ENCODE results near the gene TTC24. TPM values are rescaled to one million over a fixed set of nuclear protein-coding genes. Genes with fewer than 3 reads are reported as not detected.

The TTC24 gene
- total and polyA plus RNA-seq, 4 donors = 0.12 to 0.31 (median 0.23) TPM; not detected in 1

- peaks cover 0 to 1% (median 0%) of the 10 kb centered on the region in 4 donors for H3K9me3 ChIP-seq (ENCODE audit: control insufficient read depth in 4 of 4, insufficient read depth in 3 of 4, low read length in 3 of 4)
- no peak overlapping the region for H3K27ac ChIP-seq (ENCODE audit: low read depth in 1 of 2, low read length in 1 of 2)
- no peaks in the 10 kb centered on the region for H3K4me1 ChIP-seq (ENCODE audit: control insufficient read depth in 5 of 5, insufficient read depth in 5 of 5, low read length in 5 of 5)
- TF ChIP-seq, protein P1, sequence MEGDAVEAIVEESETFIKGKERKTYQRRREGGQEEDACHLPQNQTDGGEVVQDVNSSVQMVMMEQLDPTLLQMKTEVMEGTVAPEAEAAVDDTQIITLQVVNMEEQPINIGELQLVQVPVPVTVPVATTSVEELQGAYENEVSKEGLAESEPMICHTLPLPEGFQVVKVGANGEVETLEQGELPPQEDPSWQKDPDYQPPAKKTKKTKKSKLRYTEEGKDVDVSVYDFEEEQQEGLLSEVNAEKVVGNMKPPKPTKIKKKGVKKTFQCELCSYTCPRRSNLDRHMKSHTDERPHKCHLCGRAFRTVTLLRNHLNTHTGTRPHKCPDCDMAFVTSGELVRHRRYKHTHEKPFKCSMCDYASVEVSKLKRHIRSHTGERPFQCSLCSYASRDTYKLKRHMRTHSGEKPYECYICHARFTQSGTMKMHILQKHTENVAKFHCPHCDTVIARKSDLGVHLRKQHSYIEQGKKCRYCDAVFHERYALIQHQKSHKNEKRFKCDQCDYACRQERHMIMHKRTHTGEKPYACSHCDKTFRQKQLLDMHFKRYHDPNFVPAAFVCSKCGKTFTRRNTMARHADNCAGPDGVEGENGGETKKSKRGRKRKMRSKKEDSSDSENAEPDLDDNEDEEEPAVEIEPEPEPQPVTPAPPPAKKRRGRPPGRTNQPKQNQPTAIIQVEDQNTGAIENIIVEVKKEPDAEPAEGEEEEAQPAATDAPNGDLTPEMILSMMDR (IDR thresholded peaks at IDR 0.05; ENCODE audit: control extremely low read depth, extremely low read depth) = no peak
- H3K4me3 ChIP-seq = no peak overlapping the region
- no peak overlapping the region for H3K9ac ChIP-seq (ENCODE audit: insufficient read depth in 1 of 2, low read length in 2 of 2)
- H3K27me3 ChIP-seq (ENCODE audit: control insufficient read depth in 3 of 3, insufficient read depth in 3 of 3, low read length in 2 of 3) = no peaks in the 10 kb centered on the region
- DNase-seq = no peak
- ATAC-seq (ENCODE audit: insufficient read depth, low FRiP score) = no peak
- peaks cover 0 to 8% (median 3%) of the 10 kb centered on the region in 4 donors for H3K36me3 ChIP-seq (ENCODE audit: control insufficient read depth in 4 of 4, insufficient read depth in 4 of 4, low read length in 4 of 4)
- 82 to 84% methylated on average over 2 of the region's 2 CpGs for WGBS, 2 donors
Measured at GRCh38 chr1:156565519-156565918, 14.0 kb upstream of the TTC24 start.

- no peak overlapping the region for H3K4me3 ChIP-seq
- WGBS, 2 donors = 86 to 92% methylated on average over 4 of the region's 4 CpGs
- H3K9ac ChIP-seq (ENCODE audit: insufficient read depth in 1 of 2, low read length in 2 of 2) = no peak overlapping the region
- ATAC-seq (ENCODE audit: insufficient read depth, low FRiP score) = no peak
- TF ChIP-seq, protein P1 (IDR thresholded peaks at IDR 0.05; ENCODE audit: control extremely low read depth, extremely low read depth) = no peak
- peaks cover 0 to 8% (median 3%) of the 10 kb centered on the region in 4 donors for H3K36me3 ChIP-seq (ENCODE audit: control insufficient read depth in 4 of 4, insufficient read depth in 4 of 4, low read length in 4 of 4)
- no peak for DNase-seq
- no peaks in the 10 kb centered on the region for H3K27me3 ChIP-seq (ENCODE audit: control insufficient read depth in 3 of 3, insufficient read depth in 3 of 3, low read length in 2 of 3)
- H3K27ac ChIP-seq (ENCODE audit: low read depth in 1 of 2, low read length in 1 of 2) = no peak overlapping the region
- H3K9me3 ChIP-seq (ENCODE audit: control insufficient read depth in 4 of 4, insufficient read depth in 3 of 4, low read length in 3 of 4) = peaks cover 0 to 1% (median 0%) of the 10 kb centered on the region in 4 donors
- peaks cover 0 to 5% (median 0%) of the 10 kb centered on the region in 5 donors for H3K4me1 ChIP-seq (ENCODE audit: control insufficient read depth in 5 of 5, insufficient read depth in 5 of 5, low read length in 5 of 5)
Measured at GRCh38 chr1:156566436-156566835, 13.1 kb upstream of the TTC24 start.

DNA sequence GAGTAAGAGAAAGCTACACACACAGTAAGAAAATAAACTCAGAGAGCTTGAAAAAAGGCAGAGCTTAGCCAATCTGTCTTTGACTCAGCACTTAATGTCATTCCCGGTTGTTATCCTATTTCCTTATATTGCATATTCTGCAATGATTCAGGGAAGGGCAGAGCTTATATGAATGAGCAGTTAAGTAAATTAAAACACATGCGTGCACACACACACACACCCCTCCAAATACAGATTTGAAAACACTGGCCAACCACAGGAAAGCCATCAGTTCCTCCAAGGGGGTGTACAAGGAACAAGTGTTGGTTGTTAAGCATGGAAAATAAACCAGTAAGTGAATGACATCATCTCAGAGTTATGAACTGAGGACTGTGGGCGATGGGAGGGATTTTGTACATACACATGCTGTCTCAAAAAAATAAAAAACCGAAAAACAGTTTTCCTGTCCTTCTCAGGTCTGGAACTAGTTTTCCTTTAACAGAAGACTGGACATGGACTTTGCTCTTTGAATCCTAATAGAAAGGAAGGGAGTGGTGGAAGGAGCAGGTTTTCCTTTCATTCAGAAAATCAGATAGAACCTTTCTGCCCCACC lies 8.2 kb upstream of the TTC24 start:
- DNase-seq (peak in 2 of 3 donors; percentile 57 to 64), ATAC-seq (ENCODE audit: insufficient read depth, low FRiP score) (no peak)
- H3K27me3 ChIP-seq (ENCODE audit: control insufficient read depth in 3 of 3, insufficient read depth in 3 of 3, low read length in 2 of 3) = no peaks in the 10 kb centered on the region
- TF ChIP-seq, protein P1 (IDR thresholded peaks at IDR 0.05; ENCODE audit: control extremely low read depth, extremely low read depth) = no peak
- peak overlapping the region in 1 of 2 donors; percentile 34 for H3K9ac ChIP-seq (ENCODE audit: insufficient read depth in 1 of 2, low read length in 2 of 2)
- no peak overlapping the region for H3K4me3 ChIP-seq
- no peaks in the 10 kb centered on the region for H3K36me3 ChIP-seq (ENCODE audit: control insufficient read depth in 4 of 4, insufficient read depth in 4 of 4, low read length in 4 of 4)
- peaks cover 0 to 18% (median 6%) of the 10 kb centered on the region in 5 donors for H3K4me1 ChIP-seq (ENCODE audit: control insufficient read depth in 5 of 5, insufficient read depth in 5 of 5, low read length in 5 of 5)
- H3K9me3 ChIP-seq (ENCODE audit: control insufficient read depth in 4 of 4, insufficient read depth in 3 of 4, low read length in 3 of 4) = no peaks in the 10 kb centered on the region
- WGBS, 2 donors = 11% methylated on average over 4 of the region's 4 CpGs
- H3K27ac ChIP-seq (ENCODE audit: low read depth in 1 of 2, low read length in 1 of 2) = no peak overlapping the region
